ENCODE results near the gene CHID1. TPM values are rescaled to one million over a fixed set of nuclear protein-coding genes. Genes with fewer than 3 reads are reported as not detected.

Gene CHID1
- total RNA-seq, 1 donor from 2014 or later: 69.4 TPM

GRCh38 chr11:837189-837989 lies 73.2 kb downstream of the CHID1 start:
- Histone ChIP-seq H3K36me3 (peaks cover 43 to 49% of the 10 kb centered on the region in 2 donors), H3K27ac (peak overlapping the region; percentile 14 to 81), H3K4me1 (peaks cover 9 to 41% of the 10 kb centered on the region in 2 donors), H3K4me3 (no peak overlapping the region), H3K27me3 (no peaks in the 10 kb centered on the region), H3K9me3 (no peaks in the 10 kb centered on the region)
- no peak for DNase-seq (ENCODE audit: low spot score in 2 of 2)
- intact Hi-C loops (cut with DNase I): no loop called here
- no peak for TF ChIP-seq CTCF (IDR thresholded peaks at IDR 0.05)

- no peak for DNase-seq (ENCODE audit: low spot score in 2 of 2)
- no peaks in the 10 kb centered on the region for H3K27me3 ChIP-seq
- intact Hi-C loops (cut with DNase I): no loop called here
- H3K36me3 ChIP-seq: peaks cover 43 to 49% of the 10 kb centered on the region in 2 donors
- TF ChIP-seq CTCF (IDR thresholded peaks at IDR 0.05): no peak
- H3K27ac ChIP-seq: peak overlapping the region; percentile 14 to 81
- H3K4me1 ChIP-seq: peaks cover 14 to 47% of the 10 kb centered on the region in 2 donors
- no peaks in the 10 kb centered on the region for H3K9me3 ChIP-seq
- H3K4me3 ChIP-seq: no peak overlapping the region
Measured at GRCh38 chr11:836700-837099, 73.9 kb downstream of the CHID1 start.

GRCh38 chr11:836274-836673 lies 74.3 kb downstream of the CHID1 start:
- TF ChIP-seq CTCF (IDR thresholded peaks at IDR 0.05): no peak
- Histone ChIP-seq H3K4me1 (peaks cover 14 to 43% of the 10 kb centered on the region in 2 donors), H3K4me3 (no peak overlapping the region), H3K36me3 (peaks cover 43 to 49% of the 10 kb centered on the region in 2 donors), H3K9me3 (no peaks in the 10 kb centered on the region), H3K27me3 (no peaks in the 10 kb centered on the region), H3K27ac (peak overlapping the region; percentile 81 to 95)
- DNase-seq (ENCODE audit: low spot score in 2 of 2): no peak
- intact Hi-C loops (cut with DNase I): no loop called here

GRCh38 chr11:834371-835316 lies 76.0 kb downstream of the CHID1 start:
- Histone ChIP-seq H3K27me3 (no peaks in the 10 kb centered on the region), H3K36me3 (peaks cover 37 to 39% of the 10 kb centered on the region in 2 donors), H3K4me3 (peak overlapping the region; percentile 67 to 84), H3K4me1 (peaks cover 10 to 48% of the 10 kb centered on the region in 2 donors), H3K9me3 (no peaks in the 10 kb centered on the region), H3K27ac (peak overlapping the region; percentile 81 to 95)
- intact Hi-C loops (cut with DNase I): loop anchor here (1.0 kb wide), 1 partner anchor 10 kb away; no protein-coding TSS in a partner anchor
- no peak for TF ChIP-seq CTCF (IDR thresholded peaks at IDR 0.05)
- peak; percentile 79 to 95 for DNase-seq (ENCODE audit: low spot score in 2 of 2)

GRCh38 chr11:833849-834311 lies 76.7 kb downstream of the CHID1 start:
- Histone ChIP-seq H3K27ac (peak overlapping the region; percentile 81 to 95), H3K9me3 (no peaks in the 10 kb centered on the region), H3K4me1 (peaks cover 13 to 55% of the 10 kb centered on the region in 2 donors), H3K4me3 (peak overlapping the region; percentile 67 to 84), H3K36me3 (peaks cover 30 to 31% of the 10 kb centered on the region in 2 donors), H3K27me3 (no peaks in the 10 kb centered on the region)
- DNase-seq (ENCODE audit: low spot score in 2 of 2): peak in 1 of 2 donors; percentile 86
- TF ChIP-seq CTCF (IDR thresholded peaks at IDR 0.05): no peak
- intact Hi-C loops (cut with DNase I): loop anchor here (1.0 kb wide), 2 partner anchors 10 to 25 kb away; partner anchors contain the start of gene RPLP2

Data from ascending aorta (tissue), 2 donors.